ENCODE data around the gene TNFSF18. TPM values are rescaled to one million over a fixed set of nuclear protein-coding genes. Genes with fewer than 3 reads are reported as not detected.

The TNFSF18 gene
- total RNA-seq, 2 donors from 2014 or later: 1.1 TPM; not detected in 1

- TF ChIP-seq, protein P1, sequence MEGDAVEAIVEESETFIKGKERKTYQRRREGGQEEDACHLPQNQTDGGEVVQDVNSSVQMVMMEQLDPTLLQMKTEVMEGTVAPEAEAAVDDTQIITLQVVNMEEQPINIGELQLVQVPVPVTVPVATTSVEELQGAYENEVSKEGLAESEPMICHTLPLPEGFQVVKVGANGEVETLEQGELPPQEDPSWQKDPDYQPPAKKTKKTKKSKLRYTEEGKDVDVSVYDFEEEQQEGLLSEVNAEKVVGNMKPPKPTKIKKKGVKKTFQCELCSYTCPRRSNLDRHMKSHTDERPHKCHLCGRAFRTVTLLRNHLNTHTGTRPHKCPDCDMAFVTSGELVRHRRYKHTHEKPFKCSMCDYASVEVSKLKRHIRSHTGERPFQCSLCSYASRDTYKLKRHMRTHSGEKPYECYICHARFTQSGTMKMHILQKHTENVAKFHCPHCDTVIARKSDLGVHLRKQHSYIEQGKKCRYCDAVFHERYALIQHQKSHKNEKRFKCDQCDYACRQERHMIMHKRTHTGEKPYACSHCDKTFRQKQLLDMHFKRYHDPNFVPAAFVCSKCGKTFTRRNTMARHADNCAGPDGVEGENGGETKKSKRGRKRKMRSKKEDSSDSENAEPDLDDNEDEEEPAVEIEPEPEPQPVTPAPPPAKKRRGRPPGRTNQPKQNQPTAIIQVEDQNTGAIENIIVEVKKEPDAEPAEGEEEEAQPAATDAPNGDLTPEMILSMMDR (IDR thresholded peaks at IDR 0.05): no peak
- H3K4me3 ChIP-seq: no peak overlapping the region
- no peak for DNase-seq (ENCODE audit: low spot score)
- no peaks in the 10 kb centered on the region for H3K4me1 ChIP-seq (ENCODE audit: control insufficient read depth in 1 of 2, low read depth in 2 of 2)
- ATAC-seq (ENCODE audit: insufficient number of reproducible peaks, low FRiP score, low read depth): no peak
- no peaks in the 10 kb centered on the region for H3K27me3 ChIP-seq (replicated peaks; ENCODE audit: insufficient read depth)
- no peak overlapping the region for H3K27ac ChIP-seq
- no peaks in the 10 kb centered on the region for H3K9me3 ChIP-seq
- H3K36me3 ChIP-seq: no peaks in the 10 kb centered on the region
Measured at GRCh38 chr1:172997941-172998361, 52.8 kb downstream of the TNFSF18 start.

DNA sequence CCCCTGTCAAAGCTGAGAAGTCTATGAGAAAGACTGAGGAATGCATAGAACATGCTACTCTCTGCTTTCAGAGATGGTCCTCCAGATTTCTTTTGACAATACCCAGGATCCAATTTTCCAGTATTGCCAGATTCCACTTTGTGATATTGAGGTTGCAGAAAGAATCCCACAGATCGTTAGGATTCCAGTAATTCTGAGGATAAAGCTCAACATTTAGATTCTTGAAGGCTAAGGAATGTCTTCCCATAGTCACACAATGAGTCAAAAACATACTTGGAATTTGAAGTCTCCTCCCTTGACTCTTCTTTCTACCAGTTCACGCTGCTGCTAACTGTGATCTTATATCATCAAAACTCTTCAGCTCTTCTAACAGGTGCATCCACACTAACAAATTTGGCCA is 57.1 kb downstream of the TNFSF18 start:
- Histone ChIP-seq H3K4me3 (no peak overlapping the region), H3K27me3 (replicated peaks; ENCODE audit: insufficient read depth) (no peaks in the 10 kb centered on the region), H3K27ac (no peak overlapping the region), H3K36me3 (no peaks in the 10 kb centered on the region), H3K4me1 (ENCODE audit: control insufficient read depth in 1 of 2, low read depth in 2 of 2) (no peaks in the 10 kb centered on the region), H3K9me3 (no peaks in the 10 kb centered on the region)
- TF ChIP-seq, protein P1 (IDR thresholded peaks at IDR 0.05): no peak
- ATAC-seq (ENCODE audit: insufficient number of reproducible peaks, low FRiP score, low read depth) (no peak), DNase-seq (ENCODE audit: low spot score) (no peak)

- no peaks in the 10 kb centered on the region for H3K4me1 ChIP-seq (ENCODE audit: control insufficient read depth in 1 of 2, low read depth in 2 of 2)
- TF ChIP-seq, protein P1 (IDR thresholded peaks at IDR 0.05): no peak
- DNase-seq (ENCODE audit: low spot score): no peak
- H3K36me3 ChIP-seq: no peaks in the 10 kb centered on the region
- H3K9me3 ChIP-seq: no peaks in the 10 kb centered on the region
- no peaks in the 10 kb centered on the region for H3K27me3 ChIP-seq (replicated peaks; ENCODE audit: insufficient read depth)
- H3K27ac ChIP-seq: no peak overlapping the region
- no peak overlapping the region for H3K4me3 ChIP-seq
- no peak for ATAC-seq (ENCODE audit: insufficient number of reproducible peaks, low FRiP score, low read depth)
Measured at GRCh38 chr1:172991674-172992400, 58.9 kb downstream of the TNFSF18 start.

DNA sequence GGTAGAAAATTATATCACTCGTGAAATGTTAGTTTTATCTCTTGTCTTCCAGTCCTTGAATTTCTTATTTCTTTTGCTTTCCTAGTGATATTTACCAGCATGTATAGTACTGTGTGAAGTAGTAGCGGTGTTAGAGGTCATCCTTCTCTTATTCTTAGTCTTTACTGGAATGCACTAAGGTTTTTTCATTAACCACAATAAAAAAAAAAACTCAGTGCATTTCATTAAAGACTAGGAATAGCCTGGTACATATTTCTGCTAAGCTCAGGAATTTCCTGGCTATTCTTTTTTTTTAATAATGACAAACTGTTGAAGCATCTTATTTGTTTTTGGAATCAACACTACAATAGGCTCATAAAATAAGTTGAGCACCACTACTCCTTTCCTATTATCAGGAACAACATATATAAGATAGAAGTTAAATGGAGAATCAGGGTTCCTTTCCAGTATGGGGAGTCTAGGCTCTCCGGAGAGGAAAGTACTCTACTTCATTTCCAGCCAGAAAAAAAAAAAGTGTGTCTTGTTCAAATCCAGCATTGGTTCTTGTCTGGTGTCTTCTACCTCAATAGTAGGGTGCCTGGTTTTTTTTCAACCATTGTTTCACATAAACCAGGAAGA is 60.0 kb downstream of the TNFSF18 start:
- H3K4me3 ChIP-seq: no peak overlapping the region
- H3K27me3 ChIP-seq (replicated peaks; ENCODE audit: insufficient read depth): no peaks in the 10 kb centered on the region
- TF ChIP-seq, protein P1 (IDR thresholded peaks at IDR 0.05): no peak
- H3K36me3 ChIP-seq: no peaks in the 10 kb centered on the region
- H3K9me3 ChIP-seq: no peaks in the 10 kb centered on the region
- ATAC-seq (ENCODE audit: insufficient number of reproducible peaks, low FRiP score, low read depth): no peak
- no peak for DNase-seq (ENCODE audit: low spot score)
- no peaks in the 10 kb centered on the region for H3K4me1 ChIP-seq (ENCODE audit: control insufficient read depth in 1 of 2, low read depth in 2 of 2)
- H3K27ac ChIP-seq: no peak overlapping the region

Other genes starting within 250 kb of the TNFSF18 start
- 1 to 10 TPM in 1 of 2 donors, under 1 TPM in 1; 0.71 to 5.4 TPM for gene TNFSF4, start 156.4 kb upstream of the TNFSF18 start, total RNA-seq